ENCODE measurements around the gene FXR2.

- TF ChIP-seq CTCF (IDR thresholded peaks at IDR 0.05; ENCODE audit: insufficient read depth, low read length, poor library complexity, severe bottlenecking) = no peak
- TF ChIP-seq EZH2phosphoT487 (conservative IDR thresholded peaks at IDR 0.05; ENCODE audit: low read length) = no peak
Measured at GRCh38 chr17:7631398-7632380, 17.0 kb upstream of the FXR2 start.
